IPS-NIHi11 (cell line): ENCODE results near the gene CLIC5.

Experiments used
- DNase-seq: peaks from one replicate; pipeline ENCODE4 v3.0.0; 2012; ENCODE audit warnings: mixed read lengths, low spot score

Gene CLIC5

DNA sequence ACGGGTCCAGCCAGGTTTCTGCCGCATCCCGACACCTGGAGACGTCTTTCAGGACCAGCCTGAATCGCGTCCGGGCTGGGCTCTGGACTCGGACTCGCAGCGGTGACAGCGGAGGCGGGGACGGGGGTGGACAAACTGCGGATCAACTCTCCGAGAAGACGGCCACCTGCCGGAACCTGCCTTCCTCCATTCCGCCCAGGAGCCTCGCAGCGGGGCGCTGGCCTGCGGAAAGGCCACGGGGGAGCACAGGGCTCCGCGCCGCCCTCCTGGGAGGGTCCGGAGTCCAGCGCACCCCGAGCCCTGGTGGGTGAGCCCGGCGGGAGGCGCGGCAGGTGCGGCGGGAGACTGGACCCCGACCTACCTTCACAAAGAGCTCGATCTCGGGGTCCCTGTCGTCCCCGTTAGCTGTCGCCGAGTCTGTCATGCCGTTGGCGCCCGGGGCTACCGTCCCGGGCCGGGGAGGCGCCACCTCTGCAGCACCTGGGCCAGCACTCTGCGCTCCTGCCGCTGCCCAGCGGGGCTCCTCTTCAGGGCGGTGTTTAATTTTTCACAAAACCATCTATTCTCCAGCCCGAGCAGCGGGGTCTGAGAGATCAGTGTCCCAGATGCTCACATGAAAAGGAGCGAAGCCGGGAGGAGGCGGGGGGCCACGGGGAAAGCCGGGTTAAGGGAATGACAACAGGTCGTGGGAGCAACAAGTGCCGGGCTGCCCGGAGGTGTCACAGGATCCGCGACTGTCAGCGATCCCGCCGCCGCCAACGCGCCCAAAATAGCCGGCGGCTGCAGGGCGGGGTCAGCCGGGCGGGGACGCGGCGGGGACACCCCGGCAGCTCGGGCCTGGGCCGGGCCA is at the start of gene CLIC5:
CLIC5 (minus strand) TSS at position 742 of the 850 bp plus-strand sequence; CDS start at position 424, 318 bp downstream.
- DNase-seq, result peak; percentile 80

DNA sequence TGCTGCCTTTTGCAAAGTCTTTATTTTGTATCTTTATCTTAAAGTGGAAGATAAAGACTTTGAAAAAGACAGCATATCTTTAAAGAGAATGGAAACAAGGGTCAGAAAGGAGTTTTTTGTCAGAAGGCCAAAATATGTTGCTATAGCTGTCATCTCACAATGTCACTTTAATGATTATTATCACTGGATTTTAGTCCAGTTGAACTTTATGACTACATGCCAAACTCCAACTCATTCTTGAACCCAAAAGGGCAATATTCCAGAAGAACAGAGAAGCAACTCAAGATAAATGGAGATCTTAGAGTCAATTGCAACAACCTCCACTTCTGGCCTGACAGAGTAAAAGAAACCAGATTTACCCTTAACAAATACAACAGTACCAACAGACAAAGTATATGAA is 47.3 kb upstream of the CLIC5 start:
- DNase-seq, result no peak

DNA sequence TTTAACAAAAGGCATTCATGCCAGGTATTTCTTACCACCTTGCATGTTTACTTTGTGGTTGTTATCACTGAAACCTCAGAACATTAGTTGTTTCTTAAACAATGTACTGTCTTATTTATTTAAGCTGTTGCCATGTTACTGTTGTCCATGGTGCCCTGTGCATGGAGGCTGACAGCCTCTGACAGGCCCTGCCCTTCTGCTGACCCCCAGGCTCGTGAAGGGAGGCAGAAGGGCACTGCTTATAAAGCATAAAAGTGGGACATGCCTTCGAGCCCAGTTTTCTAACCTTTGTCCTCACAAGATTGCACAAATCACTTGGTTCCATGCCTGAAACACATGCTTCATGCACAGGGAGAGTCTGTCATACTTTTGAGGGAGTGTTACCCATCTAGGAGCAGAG is 46.7 kb upstream of the CLIC5 start:
- no peak for DNase-seq

DNA sequence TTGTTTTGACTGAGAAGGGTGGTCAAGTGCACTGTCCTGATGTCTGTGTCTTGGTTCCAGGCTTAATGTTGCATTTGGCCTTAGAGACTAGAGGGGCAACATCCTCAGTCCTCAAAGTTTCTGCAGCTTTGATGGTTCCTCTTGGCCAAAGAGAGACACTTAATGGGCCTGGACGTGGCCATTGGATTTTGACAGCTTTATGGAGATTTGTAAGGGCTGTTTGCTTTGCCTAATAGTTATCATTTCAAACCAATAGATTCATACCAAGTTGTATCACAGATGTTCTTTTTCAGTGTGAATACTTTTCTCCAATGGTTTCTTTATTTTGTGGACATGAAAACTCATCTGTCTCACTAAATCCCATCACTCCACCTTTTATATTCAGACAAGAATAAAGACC is 45.8 kb upstream of the CLIC5 start:
- no peak for DNase-seq

GRCh38 chr6:46059608-46060007 is 43.9 kb upstream of the CLIC5 start:
- DNase-seq, result no peak

GRCh38 chr6:46058951-46059350 is 43.3 kb upstream of the CLIC5 start:
- DNase-seq, result no peak

GRCh38 chr6:46057792-46058191 is 42.1 kb upstream of the CLIC5 start:
- DNase-seq, result no peak

GRCh38 chr6:46056906-46057529 is 41.4 kb upstream of the CLIC5 start:
- no peak for DNase-seq

GRCh38 chr6:46054516-46054915 is 38.9 kb upstream of the CLIC5 start:
- DNase-seq, result no peak

DNA sequence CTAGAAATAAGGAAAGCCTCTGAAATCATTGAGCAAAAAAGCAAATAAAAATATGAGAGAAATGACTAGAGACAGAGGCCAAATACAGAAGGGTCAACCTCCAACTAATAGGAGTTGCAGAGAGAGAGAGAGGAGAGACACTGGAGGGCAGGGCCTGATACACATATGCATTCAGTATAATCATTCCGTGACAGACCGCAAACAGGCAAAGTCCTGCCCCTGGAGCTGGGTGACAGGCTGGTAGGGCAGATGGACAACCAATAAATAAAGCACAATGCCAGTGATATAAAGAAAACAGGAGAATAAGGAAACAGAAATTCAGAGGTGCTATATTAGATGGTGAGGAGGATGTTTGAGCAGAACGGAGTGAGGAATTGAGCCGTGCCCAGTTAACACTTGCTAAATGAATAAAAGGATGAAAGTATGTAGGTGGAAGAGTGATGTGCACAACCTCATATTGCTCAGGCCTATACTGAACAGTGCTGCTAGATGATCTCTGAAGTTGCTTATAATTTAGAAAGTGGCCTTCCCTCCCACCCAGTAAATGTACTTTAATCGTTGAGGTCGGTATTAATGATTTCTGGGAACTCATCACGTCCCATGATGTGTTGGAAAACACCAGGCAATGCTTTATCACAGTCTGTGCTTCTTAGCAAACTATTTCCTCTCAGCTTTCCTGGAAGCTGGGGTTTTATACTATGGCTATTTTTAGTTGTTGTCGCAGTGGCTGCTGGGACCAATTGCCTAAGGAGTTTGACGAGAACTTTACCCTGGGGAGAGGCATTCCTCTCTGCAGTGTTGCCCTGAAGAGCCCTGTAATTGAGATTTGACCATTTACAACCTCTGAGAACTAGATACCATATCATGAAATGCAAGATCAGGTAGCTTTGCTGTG is 37.6 kb upstream of the CLIC5 start:
- no peak for DNase-seq

- DNase-seq, result peak; percentile 49
Observed at GRCh38 chr6:46052479-46052878, 36.8 kb upstream of the CLIC5 start.

DNA sequence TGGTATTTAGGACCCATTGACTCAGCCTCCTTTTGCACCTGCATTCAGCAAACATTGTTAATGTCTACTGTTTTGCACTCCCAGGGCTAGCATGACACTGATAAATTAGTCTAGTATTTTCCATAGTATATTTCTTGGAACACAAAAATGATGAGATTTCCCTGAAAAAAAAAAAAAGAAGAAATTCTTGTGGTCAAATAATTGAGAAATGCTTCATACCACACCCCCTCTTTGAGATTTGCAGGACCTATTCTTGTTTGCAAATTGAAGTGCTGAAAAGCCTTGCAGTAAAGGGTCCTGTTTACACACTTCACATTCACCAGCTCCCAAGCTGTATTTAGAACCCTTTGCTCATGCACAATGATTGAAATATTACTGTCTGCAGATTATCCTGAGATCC is 36.3 kb upstream of the CLIC5 start:
- no peak for DNase-seq

DNA sequence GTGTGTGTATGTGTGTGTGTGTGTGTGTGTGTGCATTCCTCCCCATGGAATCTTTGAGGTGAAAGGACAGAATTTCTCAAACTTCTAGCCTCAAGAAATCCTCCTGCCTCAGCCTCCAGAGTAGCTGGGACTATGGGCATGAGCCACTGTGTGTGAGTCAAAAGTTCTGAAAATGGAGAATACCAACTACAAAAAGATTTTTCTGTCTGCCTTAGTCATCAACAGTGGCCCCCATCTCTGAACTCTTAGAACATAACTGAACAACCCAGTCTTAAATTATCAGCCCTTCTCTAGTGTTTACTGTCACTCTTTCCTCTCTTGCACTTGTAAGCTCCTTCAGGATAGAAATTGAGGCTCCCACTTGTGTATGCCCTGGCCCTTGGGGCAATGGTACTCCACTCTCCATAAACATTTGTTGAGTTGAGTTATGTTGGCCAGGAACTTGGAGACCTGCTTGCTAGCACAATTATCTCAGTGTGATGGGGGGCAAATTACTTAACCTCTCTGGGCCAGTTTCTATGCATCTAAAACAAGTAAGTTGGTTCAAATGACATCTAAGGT is 35.3 kb upstream of the CLIC5 start:
- no peak for DNase-seq

DNA sequence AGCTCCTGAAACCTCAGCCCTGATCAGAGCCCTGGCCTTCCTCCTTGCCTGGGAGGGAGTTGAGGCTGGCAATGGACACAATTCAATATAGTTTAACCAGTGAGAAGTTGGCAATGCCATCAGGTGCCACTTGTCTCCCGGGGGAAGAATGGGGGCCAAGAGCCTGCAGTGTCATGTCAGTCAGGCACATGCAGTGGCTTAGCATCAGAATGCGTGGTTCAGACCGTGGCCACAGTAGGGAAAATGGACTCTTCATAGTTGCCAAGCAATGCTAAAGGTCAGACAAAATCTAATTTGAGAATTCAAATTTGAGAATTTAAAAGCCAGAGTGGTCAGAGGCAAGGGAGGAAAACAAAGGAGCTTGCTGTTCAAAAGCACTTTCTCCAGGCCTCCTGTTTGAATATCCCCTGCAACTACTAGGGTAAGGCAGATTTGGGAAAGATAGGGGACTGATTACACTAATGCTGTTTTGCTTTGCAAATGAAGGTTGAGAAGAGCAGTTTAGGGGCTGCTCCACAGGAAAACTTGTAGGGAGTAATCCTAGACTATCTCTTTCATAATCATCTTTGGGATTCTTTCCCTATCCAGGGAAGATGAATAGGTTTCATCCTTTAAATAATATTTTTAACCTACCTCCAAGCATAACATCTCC is 33.1 kb upstream of the CLIC5 start:
- no peak for DNase-seq

DNA sequence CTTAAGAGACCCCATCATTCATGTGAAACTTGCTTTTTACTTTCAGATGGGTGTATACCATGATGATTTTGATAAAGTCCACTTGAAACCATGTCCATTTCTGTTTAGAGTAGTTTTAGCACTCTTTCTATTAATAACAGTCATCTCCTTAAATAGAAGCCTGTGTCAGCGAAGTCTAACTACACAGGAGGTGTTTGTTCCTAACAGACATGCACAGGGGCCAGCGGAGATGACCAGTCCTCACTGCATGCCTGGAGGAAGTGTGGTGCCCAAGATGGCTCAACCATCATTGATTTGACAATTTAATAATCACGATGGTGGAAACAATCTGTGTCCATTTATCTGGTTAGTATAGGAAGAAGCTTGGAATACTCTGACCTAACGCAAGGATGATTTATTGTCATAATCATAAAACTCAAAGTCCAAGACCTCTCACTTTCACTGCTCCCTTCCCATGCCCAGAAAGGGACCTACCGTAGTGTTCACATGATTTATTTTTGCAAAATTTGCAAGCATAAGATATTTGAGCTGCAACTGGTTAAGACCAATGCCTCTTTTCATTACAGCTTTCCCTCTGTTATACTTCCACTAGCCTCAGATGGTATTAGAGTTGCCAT is 31.0 kb upstream of the CLIC5 start:
- no peak for DNase-seq

GRCh38 chr6:46044881-46045617 is 29.4 kb upstream of the CLIC5 start:
- DNase-seq, result no peak

GRCh38 chr6:46042355-46042999 is 26.8 kb upstream of the CLIC5 start:
- peak; percentile 69 for DNase-seq

DNA sequence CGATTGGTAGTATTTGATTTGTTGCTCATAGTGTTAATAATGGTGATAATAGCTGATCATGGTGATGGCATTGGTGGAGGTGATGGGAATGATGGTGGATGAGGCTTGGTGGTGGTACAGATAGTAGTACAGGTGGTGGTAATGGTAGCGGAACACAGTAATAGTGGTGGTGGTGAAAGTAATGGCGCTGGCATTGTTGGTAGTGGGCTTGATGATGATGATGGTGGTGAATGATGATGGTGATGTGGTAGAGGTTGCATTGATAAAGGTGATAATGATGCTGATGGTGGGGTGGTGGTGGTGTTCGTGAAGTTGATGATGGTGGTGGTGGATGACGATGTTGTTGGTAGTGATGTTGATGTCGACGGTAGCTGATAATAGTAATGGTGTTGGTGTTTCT is 24.6 kb upstream of the CLIC5 start:
- DNase-seq, result no peak

GRCh38 chr6:46039646-46040045 is 24.0 kb upstream of the CLIC5 start:
- DNase-seq, result no peak

- no peak for DNase-seq
Observed at GRCh38 chr6:46036911-46037310, 21.3 kb upstream of the CLIC5 start.
